Femur (tissue), 1 donor: ENCODE data around the gene MXD4.

Experiments
- DNase-seq: peaks from one replicate; pipeline ENCODE4 v3.0.0-alpha.2; 2017

MXD4 gene, protein sequence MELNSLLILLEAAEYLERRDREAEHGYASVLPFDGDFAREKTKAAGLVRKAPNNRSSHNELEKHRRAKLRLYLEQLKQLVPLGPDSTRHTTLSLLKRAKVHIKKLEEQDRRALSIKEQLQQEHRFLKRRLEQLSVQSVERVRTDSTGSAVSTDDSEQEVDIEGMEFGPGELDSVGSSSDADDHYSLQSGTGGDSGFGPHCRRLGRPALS

GRCh38 chr4:2261853-2262144 lies at the start of gene MXD4:
Gene MXD4 (minus strand): TSS chr4:2262109. CDS start chr4:2261980, 129 bp downstream.
- DNase-seq: no peak

DNA sequence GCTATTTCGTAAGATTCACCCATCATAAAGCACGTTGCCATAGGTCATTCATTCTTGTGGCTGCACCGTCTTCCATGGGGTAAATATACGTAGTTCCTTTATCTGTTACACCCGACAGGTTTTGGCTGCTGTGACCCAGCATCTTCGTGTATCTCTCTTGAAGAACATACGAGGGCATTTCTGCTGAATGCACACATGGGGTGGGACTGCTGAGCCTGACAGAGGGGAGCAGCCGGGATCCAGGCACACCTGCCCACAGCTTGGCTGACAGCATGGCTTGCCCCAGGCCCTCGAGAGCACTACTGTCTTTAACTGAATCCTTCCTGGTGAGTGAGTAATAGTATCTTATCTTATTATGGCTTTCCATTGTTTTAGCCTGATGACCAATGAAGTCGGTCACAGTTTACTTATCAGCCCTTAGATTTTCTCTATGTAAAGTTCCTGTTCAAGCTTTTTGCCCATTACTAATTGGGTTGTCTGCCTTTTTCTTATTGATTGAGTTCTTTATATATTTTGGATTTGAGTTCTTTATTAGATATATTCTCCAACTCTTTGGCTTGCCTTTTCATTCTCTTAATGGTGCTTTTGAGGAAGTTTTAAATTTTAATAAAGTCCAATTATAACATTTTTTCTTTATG lies 45.0 kb upstream of the MXD4 start:
- no peak for DNase-seq

GRCh38 chr4:2305766-2306501 lies 44.0 kb upstream of the MXD4 start:
- DNase-seq: peak; percentile 24

- no peak for DNase-seq
Measured at GRCh38 chr4:2304877-2305561, 43.1 kb upstream of the MXD4 start.

- DNase-seq: no peak
Measured at GRCh38 chr4:2304321-2304876, 42.5 kb upstream of the MXD4 start.

DNA sequence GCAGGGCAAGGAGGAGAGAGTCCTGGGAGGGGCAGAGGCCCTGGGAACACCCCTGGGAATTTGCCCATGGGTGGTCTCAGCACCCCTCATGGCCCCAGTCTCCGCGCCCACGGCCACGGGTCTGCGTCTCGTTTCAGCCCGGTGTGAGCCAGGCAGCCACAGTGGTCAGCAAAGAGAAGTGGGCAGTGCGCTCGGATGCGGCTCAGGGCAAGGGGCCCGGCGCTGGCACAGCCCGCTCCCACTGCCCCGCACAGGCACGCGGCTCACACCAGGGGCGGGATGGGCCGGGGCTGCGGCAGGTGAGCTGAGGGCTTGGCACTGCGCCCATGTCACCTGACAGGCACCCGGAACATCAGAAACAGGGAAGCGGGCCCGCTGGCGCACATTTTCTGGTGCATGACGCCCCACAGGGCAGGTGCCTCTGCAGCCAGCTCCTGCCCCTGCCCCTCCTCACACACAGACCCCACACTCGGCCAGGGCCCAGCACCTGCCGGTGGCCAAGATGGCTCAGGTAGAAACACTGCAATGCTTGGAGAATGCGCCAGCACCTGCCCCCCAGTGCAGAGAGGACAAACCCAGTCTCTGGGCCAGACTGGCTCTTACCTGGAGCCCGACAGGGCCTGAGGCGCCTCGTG lies 41.9 kb upstream of the MXD4 start:
- no peak for DNase-seq

GRCh38 chr4:2303121-2303685 lies 41.3 kb upstream of the MXD4 start:
- no peak for DNase-seq

DNA sequence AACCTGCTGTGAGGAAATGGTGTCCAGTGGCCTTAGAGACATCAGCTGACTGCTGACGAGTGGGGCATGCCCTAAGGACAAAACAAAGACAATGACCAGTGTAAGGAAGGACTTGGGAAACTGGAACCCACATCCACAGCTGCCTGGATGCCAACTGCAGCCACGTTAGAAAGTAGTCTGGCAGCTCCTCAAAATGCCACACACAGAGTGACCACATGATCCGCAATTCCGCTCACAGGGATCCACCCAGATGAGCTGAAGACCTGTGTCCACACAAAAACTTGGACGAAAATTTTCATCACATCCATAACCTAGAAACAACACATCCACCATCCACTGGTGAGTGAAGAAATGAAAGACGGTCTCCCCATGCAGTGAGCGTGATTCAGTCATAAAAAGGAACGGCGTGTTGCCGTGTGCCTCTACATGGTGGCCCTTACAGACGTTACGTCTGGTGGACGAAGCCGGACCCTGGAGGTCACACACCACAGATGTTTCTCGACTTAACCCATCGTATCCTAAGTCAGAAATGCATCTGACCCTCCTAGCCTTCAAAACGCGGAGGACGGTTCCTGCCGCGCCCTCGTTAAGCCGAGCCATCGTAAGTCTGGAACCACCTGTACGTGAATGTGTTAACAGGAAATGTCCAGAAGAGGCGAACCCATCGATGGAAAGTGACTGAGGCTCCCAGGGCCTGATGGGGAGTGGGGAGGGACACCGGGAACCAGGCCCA lies 40.6 kb upstream of the MXD4 start:
- no peak for DNase-seq

GRCh38 chr4:2301806-2302205 lies 39.9 kb upstream of the MXD4 start:
- DNase-seq: no peak

- no peak for DNase-seq
Measured at GRCh38 chr4:2301225-2301642, 39.3 kb upstream of the MXD4 start.

GRCh38 chr4:2300431-2301224 lies 38.7 kb upstream of the MXD4 start:
- DNase-seq: peak; percentile 13

DNA sequence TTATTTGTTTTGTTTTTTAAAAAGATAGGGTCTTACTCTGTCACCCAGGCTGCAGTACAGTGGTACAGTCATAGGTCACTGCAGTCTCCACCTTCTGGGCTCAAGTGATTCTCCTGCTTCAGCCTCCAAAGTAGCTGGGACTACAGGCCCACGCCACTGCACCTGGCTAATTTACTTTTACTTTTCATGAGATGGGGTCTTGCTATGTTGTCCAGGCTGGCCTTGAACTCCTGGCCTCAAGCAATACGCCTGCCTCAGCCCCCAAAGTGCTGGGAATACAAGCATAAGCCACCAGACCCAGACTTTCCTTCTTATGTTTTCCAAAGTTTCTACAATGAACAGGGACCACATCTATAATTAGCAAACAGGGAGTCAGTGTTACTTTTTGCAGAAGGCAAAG lies 37.9 kb upstream of the MXD4 start:
- DNase-seq: no peak

- peak; percentile 15 for DNase-seq
Measured at GRCh38 chr4:2298532-2298991, 36.7 kb upstream of the MXD4 start.

GRCh38 chr4:2297606-2298531 lies 36.0 kb upstream of the MXD4 start:
- DNase-seq: no peak

DNA sequence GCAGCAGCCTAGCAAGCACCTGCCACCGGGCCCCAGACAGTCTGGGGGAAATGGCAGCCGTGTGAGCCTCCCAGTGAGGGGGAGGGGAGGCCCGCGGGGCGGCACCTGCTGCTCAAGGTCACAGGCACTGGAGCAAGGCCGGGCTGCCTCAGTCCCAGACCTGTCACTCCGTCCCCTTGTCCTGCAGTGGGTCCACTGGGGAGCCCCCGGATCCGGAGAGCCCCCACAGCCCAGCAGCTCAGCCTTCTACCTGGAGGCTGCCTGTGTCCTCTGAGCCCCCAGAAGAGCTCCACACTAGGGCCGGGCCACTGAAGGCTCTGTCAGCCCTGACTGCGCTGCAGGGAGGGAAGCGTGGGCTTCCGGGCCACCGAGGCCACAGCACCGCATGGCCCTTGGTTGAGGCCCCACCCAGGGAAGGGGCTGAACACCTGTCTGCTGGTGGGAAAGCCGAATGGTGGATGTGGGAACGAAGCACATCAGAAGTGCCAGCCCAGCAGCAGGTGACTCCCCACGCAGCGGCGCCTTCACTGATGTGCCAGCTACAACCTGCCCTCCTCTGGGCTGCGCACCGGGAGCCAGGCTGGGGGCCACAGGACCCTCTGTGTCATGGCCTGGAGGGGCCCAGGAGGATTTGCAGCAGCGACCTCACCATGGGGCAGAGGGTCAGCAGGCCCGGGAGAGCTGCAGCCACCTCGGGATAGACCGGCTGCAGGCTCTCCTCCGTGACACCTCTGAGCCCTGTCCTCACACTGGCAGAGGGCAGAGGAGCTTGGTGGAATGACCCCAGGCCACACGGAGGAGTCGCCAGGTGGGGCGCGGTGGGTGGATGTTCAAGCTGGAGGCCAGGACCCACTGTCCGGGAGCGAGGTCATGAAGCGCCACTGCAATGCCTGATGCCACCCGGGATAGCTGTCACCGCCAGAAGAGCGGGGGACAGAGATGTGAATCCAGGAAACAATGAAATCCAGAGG lies 35.0 kb upstream of the MXD4 start:
- peak; percentile 15 for DNase-seq

GRCh38 chr4:2295900-2296442 lies 34.1 kb upstream of the MXD4 start:
- DNase-seq: peak; percentile 11

GRCh38 chr4:2295500-2295899 lies 33.6 kb upstream of the MXD4 start:
- peak; percentile 13 for DNase-seq

GRCh38 chr4:2292646-2293108 lies 30.8 kb upstream of the MXD4 start:
- peak; percentile 16 for DNase-seq
